Stimulated activated CD8-positive, alpha-beta memory T cell treated with anti-CD3 and anti-CD28 coated beads, Interleukin-12 subunit alpha, Interleukin-12 subunit beta, amount 100 ng/mL, for 1 hour (primary cell): ENCODE measurements around the gene CCDC146.
"Not testable (repeated sequence)": the region's sequence is repeated elsewhere in the genome, so short reads cannot be mapped to it uniquely, and the experiment has no call there.

Source experiments
- DNase-seq: peaks from one replicate; pipeline ENCODE4 v3.0.0-alpha.2; 2020; ENCODE audit warnings: low read depth

The CCDC146 gene

GRCh38 chr7:77202481-77202976 lies 80.1 kb downstream of the CCDC146 start:
- no peak for DNase-seq

GRCh38 chr7:77205706-77206105 lies 83.3 kb downstream of the CCDC146 start:
- no peak for DNase-seq

- DNase-seq, result no peak
Observed at GRCh38 chr7:77208416-77208815, 86.0 kb downstream of the CCDC146 start.

- no peak for DNase-seq
Observed at GRCh38 chr7:77209479-77210139, 87.2 kb downstream of the CCDC146 start.

GRCh38 chr7:77216181-77216845 lies 93.9 kb downstream of the CCDC146 start:
- DNase-seq, result no peak

- DNase-seq, result no peak
Observed at GRCh38 chr7:77217474-77218185, 95.2 kb downstream of the CCDC146 start.

- DNase-seq, result not testable (repeated sequence)
Observed at GRCh38 chr7:77219701-77220331, 97.4 kb downstream of the CCDC146 start.

GRCh38 chr7:77222065-77222464 lies 99.7 kb downstream of the CCDC146 start:
- no peak for DNase-seq

GRCh38 chr7:77222819-77223218 lies 100.4 kb downstream of the CCDC146 start:
- DNase-seq, result no peak

GRCh38 chr7:77223261-77223660 lies 100.8 kb downstream of the CCDC146 start:
- no peak for DNase-seq

- no peak for DNase-seq
Observed at GRCh38 chr7:77226357-77226839, 104.0 kb downstream of the CCDC146 start.

- DNase-seq, result not testable (repeated sequence)
Observed at GRCh38 chr7:77228795-77229194, 106.4 kb downstream of the CCDC146 start.

GRCh38 chr7:77232467-77232866 lies 110.1 kb downstream of the CCDC146 start:
- no peak for DNase-seq

- no peak for DNase-seq
Observed at GRCh38 chr7:77235276-77235675, 112.9 kb downstream of the CCDC146 start.

- no peak for DNase-seq
Observed at GRCh38 chr7:77238703-77239136, 116.3 kb downstream of the CCDC146 start.

- no peak for DNase-seq
Observed at GRCh38 chr7:77239471-77239870, 117.1 kb downstream of the CCDC146 start.

- DNase-seq, result no peak
Observed at GRCh38 chr7:77242068-77242467, 119.7 kb downstream of the CCDC146 start.

- no peak for DNase-seq
Observed at GRCh38 chr7:77242554-77242953, 120.1 kb downstream of the CCDC146 start.

GRCh38 chr7:77244222-77244934 lies 122.0 kb downstream of the CCDC146 start:
- no peak for DNase-seq

GRCh38 chr7:77245015-77245755 lies 122.8 kb downstream of the CCDC146 start:
- DNase-seq, result no peak
